ENCODE results near the gene FAM229B. TPM values are rescaled to one million over a fixed set of nuclear protein-coding genes. Genes with fewer than 3 reads are reported as not detected.
"Not testable (repeated sequence)": the region's sequence is repeated elsewhere in the genome, so short reads cannot be mapped to it uniquely, and the experiment has no call there.

FAM229B gene
- 17.8 TPM for total RNA-seq

GRCh38 chr6:112087136-112087911 is at the start of gene FAM229B, which contains the start of gene TUBE1:
Gene FAM229B (plus strand): TSS chr6:112087591. CDS start chr6:112099284, 11,693 bp downstream.
Gene TUBE1 (minus strand): TSS chr6:112087482. CDS start chr6:112087434, 48 bp downstream.
- peak; percentile 88 for DNase-seq (ENCODE audit: low spot score)

DNA sequence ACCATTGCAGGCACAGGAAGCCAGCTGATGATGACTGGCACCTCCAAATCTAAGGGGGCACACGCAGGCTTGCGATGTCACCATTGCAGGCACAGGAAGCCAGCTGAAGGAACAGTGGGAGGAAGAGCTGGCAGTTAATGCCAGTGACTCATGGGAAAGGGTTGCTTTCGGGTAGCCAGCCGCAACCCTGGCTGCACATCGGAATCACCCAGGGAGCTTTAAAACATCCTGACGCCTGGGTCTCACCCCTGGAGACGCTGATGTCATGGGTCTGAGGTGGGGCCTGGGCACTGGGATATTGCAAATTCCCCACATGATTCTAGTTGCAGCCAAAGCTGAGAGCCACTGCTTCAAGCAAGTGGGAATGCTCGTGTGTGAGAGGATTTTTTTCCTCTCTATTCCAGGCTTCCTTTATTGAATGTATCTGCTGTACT is 49.6 kb upstream of the FAM229B start:
- peak; percentile 59 for DNase-seq (ENCODE audit: low spot score)

GRCh38 chr6:112038268-112038667 is 49.1 kb upstream of the FAM229B start:
- DNase-seq (ENCODE audit: low spot score) = no peak

GRCh38 chr6:112038756-112039430 is 48.5 kb upstream of the FAM229B start:
- DNase-seq (ENCODE audit: low spot score) = no peak

- DNase-seq (ENCODE audit: low spot score) = no peak
Measured at GRCh38 chr6:112039431-112039770, 48.0 kb upstream of the FAM229B start.

DNA sequence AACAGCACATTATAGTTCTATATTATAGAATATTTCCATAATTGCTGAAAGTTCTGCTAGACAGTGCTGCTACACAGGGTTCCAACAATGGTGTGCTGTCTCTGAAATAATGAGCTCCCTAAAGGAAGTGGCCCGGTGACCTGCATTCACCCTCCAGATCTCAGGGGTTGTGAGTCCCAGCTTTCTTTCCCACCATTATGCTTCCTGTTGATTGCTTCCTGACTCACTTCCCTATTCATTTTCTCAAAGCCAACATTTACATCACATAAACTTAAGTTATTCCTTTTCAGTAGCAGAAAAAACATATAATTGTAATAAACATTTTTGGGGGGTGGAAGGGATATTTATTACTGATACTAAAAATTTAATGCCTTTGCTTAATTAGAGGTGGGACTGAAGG is 46.4 kb upstream of the FAM229B start:
- DNase-seq (ENCODE audit: low spot score) = no peak

DNA sequence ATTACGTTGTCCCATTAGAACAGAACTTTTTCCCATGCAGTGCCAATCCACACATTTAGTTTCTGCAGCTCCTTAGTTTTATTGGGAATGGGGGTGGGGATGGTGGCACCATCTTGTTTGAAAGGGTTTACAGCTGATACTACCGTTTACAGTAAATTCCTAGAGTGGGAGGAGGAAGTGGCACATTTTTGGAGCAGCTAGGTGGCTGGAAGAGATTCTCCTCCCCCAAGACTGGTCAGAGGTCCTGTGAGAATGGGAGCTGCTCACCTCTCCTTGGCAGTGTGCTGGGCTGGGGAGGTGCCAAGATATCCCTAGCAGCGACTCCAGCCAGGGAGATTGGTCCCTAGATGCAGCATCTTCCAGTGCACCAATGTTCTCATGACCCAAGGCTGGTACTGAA is 45.9 kb upstream of the FAM229B start:
- DNase-seq (ENCODE audit: low spot score) = no peak

GRCh38 chr6:112043032-112044007 is 44.1 kb upstream of the FAM229B start:
- DNase-seq (ENCODE audit: low spot score) = peak; percentile 89

- DNase-seq (ENCODE audit: low spot score) = no peak
Measured at GRCh38 chr6:112044196-112044595, 43.2 kb upstream of the FAM229B start.

GRCh38 chr6:112044856-112045255 is 42.5 kb upstream of the FAM229B start:
- DNase-seq (ENCODE audit: low spot score) = no peak

GRCh38 chr6:112047523-112047922 is 39.9 kb upstream of the FAM229B start:
- not testable (repeated sequence) for DNase-seq (ENCODE audit: low spot score)

- no peak for DNase-seq (ENCODE audit: low spot score)
Measured at GRCh38 chr6:112049026-112049799, 38.2 kb upstream of the FAM229B start.

DNA sequence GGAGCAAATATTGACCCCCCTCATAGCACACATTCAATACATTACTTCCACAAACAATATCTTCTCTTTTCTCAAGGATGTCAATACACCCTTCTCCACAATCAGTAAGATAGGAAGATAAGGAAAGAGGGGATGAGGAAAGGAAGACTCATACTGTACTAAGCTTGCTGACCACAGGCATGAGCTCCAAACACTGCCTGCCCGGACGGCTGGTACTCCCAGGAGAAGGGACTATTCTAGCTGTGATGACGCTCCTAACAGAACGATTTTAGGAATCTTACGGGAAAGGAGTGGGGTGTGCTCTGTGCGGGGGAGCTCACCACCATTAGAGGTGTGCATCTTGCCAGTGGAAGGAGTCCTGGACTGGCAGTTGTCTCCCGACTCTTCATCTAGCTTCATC is 37.4 kb upstream of the FAM229B start:
- no peak for DNase-seq (ENCODE audit: low spot score)

- DNase-seq (ENCODE audit: low spot score) = no peak
Measured at GRCh38 chr6:112050429-112050828, 37.0 kb upstream of the FAM229B start.

- not testable (repeated sequence) for DNase-seq (ENCODE audit: low spot score)
Measured at GRCh38 chr6:112051251-112051740, 36.1 kb upstream of the FAM229B start.

- DNase-seq (ENCODE audit: low spot score) = no peak
Measured at GRCh38 chr6:112054001-112054400, 33.4 kb upstream of the FAM229B start, which contains the start of gene CCN6. Gene CCN6 (plus strand): TSS chr6:112054104. CDS start chr6:112054358, 254 bp downstream.

- no peak for DNase-seq (ENCODE audit: low spot score)
Measured at GRCh38 chr6:112054555-112055190, 32.7 kb upstream of the FAM229B start.

GRCh38 chr6:112058243-112059032 is 29.0 kb upstream of the FAM229B start:
- no peak for DNase-seq (ENCODE audit: low spot score)

GRCh38 chr6:112061605-112062004 is 25.8 kb upstream of the FAM229B start:
- no peak for DNase-seq (ENCODE audit: low spot score)

DNA sequence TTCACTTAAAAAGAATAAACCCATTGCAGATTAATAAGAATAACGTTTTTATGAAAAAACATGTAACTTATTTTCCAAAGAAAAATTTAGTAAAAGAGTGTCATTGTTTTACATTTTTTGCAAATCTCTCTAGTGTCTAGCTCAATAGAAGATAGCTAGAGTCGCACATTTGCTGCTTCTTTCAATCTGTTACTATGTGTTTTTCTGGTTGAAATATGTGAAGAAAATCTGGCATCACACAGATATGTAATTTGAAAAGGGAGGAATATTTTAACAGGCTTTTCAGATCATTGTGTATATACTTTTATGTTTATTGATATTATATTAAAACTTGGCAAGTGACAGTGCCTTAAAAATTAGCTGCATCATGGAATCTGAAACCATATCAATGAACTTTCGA is 24.4 kb upstream of the FAM229B start:
- no peak for DNase-seq (ENCODE audit: low spot score)
